GM12801 (cell line): Measurements from ENCODE around the gene OSBPL10.

Experiments
- TF ChIP-seq, protein P1 (sequence below): IDR thresholded peaks from one replicate; pipeline ENCODE4 v1.5.1; 2011; ENCODE audit warnings: control low read depth; ENCODE audit not compliant: insufficient read length; ENCODE audit errors: extremely low read depth

OSBPL10 gene

DNA sequence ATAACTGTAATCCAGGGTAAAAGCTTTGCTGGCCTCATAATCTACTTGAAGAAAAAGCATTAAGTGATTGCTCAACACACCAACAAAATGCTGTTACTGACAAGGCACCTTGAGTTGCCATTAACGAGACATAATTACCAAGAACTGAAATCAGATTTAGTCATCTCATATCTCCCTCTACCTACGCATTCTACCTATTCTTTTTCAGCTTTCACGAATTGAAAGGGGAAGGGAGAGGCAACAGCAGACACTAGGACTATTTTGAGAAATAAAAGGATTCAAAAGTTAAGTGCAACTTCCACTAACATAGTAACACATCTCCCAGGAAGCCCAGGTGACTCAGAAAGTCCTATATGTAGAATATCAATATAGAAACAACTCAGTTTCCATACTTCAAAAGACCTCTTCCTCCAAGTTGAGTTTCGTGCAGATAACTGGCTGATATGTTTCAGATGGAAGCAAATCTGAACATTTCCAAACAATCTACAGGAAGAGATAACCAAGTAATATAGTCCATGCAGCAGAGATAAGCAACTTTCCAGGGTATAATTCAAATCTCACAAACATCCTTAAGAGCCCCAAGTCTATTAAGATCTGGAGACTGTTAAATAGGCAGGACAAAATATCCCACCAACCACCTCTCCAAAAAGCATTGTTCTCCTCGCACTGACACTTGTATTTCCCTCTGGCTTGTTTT, 1.9 kb downstream of the OSBPL10 start:
- TF ChIP-seq, protein P1, sequence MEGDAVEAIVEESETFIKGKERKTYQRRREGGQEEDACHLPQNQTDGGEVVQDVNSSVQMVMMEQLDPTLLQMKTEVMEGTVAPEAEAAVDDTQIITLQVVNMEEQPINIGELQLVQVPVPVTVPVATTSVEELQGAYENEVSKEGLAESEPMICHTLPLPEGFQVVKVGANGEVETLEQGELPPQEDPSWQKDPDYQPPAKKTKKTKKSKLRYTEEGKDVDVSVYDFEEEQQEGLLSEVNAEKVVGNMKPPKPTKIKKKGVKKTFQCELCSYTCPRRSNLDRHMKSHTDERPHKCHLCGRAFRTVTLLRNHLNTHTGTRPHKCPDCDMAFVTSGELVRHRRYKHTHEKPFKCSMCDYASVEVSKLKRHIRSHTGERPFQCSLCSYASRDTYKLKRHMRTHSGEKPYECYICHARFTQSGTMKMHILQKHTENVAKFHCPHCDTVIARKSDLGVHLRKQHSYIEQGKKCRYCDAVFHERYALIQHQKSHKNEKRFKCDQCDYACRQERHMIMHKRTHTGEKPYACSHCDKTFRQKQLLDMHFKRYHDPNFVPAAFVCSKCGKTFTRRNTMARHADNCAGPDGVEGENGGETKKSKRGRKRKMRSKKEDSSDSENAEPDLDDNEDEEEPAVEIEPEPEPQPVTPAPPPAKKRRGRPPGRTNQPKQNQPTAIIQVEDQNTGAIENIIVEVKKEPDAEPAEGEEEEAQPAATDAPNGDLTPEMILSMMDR: no peak

DNA sequence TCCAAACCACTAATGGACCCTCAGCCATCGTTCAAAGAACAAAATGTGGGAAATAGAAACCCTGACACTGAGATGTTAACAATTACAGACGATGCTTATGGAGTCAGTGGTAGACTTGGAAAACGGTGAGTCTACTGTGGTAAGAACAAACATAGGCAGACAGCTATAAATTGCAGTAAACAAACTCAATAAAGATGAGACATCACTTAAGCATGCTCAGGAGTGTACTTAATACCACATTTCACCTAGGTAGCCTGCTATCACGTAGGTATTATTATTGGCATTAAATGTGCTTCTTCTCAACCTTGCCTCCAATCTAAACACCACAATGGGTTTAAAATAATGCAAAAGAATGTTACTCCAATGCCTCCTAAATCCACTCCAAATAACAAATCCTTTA, 2.5 kb downstream of the OSBPL10 start:
- TF ChIP-seq, protein P1: no peak

DNA sequence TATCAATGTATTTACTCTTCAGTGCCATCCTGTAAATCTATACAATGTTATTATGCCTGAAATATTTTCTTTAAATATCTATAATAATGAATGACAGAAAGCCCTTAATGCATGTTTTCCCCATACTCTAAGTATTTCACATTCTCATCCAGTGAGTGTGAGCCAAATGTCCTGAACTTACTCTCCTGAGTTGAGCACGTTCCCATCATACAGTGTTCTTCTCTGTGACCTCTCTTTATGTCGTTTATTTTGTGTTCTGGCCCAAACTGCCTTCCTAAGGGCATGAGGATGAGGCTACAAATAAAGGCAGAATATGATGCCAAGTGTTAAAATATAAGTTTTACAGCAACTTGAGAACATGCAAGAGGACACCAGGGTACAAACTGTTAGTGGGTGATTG, 3.3 kb downstream of the OSBPL10 start:
- TF ChIP-seq, protein P1: no peak

DNA sequence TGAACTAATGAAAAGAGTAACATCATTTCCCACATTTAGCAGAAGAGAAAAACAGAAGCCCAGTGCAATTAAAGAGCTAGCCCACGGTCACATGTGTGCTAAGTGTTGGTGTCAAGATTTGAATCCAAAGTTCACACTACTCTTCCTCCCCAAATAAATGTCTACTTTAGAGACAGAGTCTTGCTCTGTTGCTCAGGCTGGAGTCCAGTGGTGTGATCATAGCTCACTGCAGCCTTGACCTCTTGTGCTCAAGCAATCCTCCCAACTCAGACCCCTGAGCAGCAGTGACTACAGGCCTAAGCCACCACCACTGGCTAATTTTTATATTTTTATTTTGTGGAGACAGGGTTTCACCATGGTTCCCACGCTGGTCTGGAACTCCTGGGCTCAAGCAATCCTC, 4.8 kb downstream of the OSBPL10 start:
- TF ChIP-seq, protein P1: no peak

DNA sequence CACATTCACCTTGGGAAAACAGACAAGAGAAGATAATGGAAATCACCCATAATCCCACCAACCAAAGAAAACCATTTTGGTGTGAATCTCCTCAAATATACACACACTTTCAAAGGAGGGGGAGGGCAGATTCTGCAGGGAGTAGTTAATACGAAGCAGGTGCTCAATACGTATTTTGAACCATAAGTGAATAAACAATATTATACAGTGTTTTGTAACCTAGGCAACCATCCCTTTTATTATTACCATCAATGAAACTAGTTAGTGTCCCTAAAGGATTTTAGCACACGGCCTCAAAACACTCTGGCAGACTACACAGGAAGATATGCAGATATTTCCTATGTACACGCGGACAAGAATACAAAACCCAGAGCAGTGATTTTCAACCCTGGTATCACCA, 6.1 kb downstream of the OSBPL10 start:
- TF ChIP-seq, protein P1: no peak

DNA sequence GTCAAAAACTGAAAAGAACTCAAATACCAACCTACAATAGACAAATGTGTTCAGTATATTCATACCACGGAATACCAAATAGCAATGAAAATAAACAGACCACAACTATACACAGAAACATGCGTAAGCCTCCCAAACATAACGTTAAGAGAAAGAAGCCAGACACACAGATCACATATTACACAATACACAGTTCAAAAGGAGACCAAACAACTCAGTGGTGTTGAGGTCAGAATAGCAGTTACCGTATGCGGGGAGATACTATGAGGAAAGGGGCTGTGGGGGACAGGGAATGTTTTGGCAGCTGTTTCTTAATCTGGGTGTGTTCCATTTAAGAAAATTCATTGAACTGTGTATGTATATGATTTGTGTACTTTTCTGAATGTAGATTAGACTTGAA, 6.6 kb downstream of the OSBPL10 start:
- TF ChIP-seq, protein P1: no peak

DNA sequence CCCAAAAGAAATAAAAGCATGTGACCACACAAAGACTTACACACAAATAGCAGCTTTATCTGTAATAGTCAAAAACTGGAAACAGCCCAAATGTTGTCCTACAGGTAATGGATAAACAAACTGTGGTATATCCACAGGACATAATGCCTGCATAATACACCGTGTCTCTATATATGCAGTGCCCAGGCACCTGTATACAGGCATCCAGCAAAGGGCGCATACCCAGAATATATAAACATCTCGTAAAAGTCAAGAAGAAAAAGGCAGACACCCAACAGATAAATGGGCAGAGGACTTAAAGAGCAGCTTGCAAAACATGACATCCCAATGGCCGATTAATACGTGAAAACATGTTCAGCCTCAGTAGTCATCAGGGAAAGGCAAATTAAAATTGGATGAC, 7.2 kb downstream of the OSBPL10 start:
- TF ChIP-seq, protein P1: no peak
